ENCODE results near the gene OR5K2. TPM values are rescaled to one million over a fixed set of nuclear protein-coding genes. Genes with fewer than 3 reads are reported as not detected.

Gene OR5K2
- total and polyA plus RNA-seq, 7 donors = not detected

GRCh38 chr3:98525494-98525893 lies 28.0 kb downstream of the OR5K2 start:
- Histone ChIP-seq H3K27ac (no peak overlapping the region), H3K9me3 (no peaks in the 10 kb centered on the region), H3K4me1 (peaks cover 0 to 18% (median 13%) of the 10 kb centered on the region in 4 donors), H3K27me3 (no peaks in the 10 kb centered on the region), H3K36me3 (peaks cover 0 to 8% (median 0%) of the 10 kb centered on the region in 4 donors), H3K4me3 (no peak overlapping the region)
- intact Hi-C loops (cut with DNase I) = loop anchor here (10.0 kb wide), 2 partner anchors 761 to 1739 kb away; partner anchors contain the start of genes ARL6 and TBC1D23
- no peak for DNase-seq
- WGBS, 2 donors = 75 to 88% methylated on average over 6 of the region's 6 CpGs
- no peak for TF ChIP-seq POLR2AphosphoS5 (IDR thresholded peaks at IDR 0.05)
- TF ChIP-seq EP300 (IDR thresholded peaks at IDR 0.05) = no peak
- TF ChIP-seq, protein P1, sequence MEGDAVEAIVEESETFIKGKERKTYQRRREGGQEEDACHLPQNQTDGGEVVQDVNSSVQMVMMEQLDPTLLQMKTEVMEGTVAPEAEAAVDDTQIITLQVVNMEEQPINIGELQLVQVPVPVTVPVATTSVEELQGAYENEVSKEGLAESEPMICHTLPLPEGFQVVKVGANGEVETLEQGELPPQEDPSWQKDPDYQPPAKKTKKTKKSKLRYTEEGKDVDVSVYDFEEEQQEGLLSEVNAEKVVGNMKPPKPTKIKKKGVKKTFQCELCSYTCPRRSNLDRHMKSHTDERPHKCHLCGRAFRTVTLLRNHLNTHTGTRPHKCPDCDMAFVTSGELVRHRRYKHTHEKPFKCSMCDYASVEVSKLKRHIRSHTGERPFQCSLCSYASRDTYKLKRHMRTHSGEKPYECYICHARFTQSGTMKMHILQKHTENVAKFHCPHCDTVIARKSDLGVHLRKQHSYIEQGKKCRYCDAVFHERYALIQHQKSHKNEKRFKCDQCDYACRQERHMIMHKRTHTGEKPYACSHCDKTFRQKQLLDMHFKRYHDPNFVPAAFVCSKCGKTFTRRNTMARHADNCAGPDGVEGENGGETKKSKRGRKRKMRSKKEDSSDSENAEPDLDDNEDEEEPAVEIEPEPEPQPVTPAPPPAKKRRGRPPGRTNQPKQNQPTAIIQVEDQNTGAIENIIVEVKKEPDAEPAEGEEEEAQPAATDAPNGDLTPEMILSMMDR (IDR thresholded peaks at IDR 0.05) = no peak
- TF ChIP-seq POLR2A (IDR thresholded peaks at IDR 0.05) = no peak

GRCh38 chr3:98528474-98529346 lies 31.2 kb downstream of the OR5K2 start:
- no peak overlapping the region for H3K27ac ChIP-seq
- 20 to 54% methylated on average over 4 of the region's 4 CpGs for WGBS, 2 donors
- intact Hi-C loops (cut with DNase I) = loop anchor here (10.0 kb wide), 2 partner anchors 764 to 1736 kb away; partner anchors contain the start of genes ARL6 and TBC1D23
- no peak for DNase-seq
- no peaks in the 10 kb centered on the region for H3K9me3 ChIP-seq
- H3K27me3 ChIP-seq = no peaks in the 10 kb centered on the region
- no peak for TF ChIP-seq POLR2A (IDR thresholded peaks at IDR 0.05)
- TF ChIP-seq, protein P1 (IDR thresholded peaks at IDR 0.05) = no peak
- TF ChIP-seq EP300 (IDR thresholded peaks at IDR 0.05) = no peak
- TF ChIP-seq POLR2AphosphoS5 (IDR thresholded peaks at IDR 0.05) = no peak
- no peaks in the 10 kb centered on the region for H3K4me1 ChIP-seq
- H3K4me3 ChIP-seq = no peak overlapping the region
- H3K36me3 ChIP-seq = no peaks in the 10 kb centered on the region

GRCh38 chr3:98529856-98530459 lies 32.5 kb downstream of the OR5K2 start:
- H3K27ac ChIP-seq = no peak overlapping the region
- no peak overlapping the region for H3K4me3 ChIP-seq
- H3K27me3 ChIP-seq = no peaks in the 10 kb centered on the region
- no peaks in the 10 kb centered on the region for H3K4me1 ChIP-seq
- no peaks in the 10 kb centered on the region for H3K36me3 ChIP-seq
- 84 to 85% methylated on average over 8 of the region's 8 CpGs for WGBS, 2 donors
- H3K9me3 ChIP-seq = no peaks in the 10 kb centered on the region
- no peak for DNase-seq
- TF ChIP-seq POLR2AphosphoS5 (IDR thresholded peaks at IDR 0.05) (no peak), EP300 (IDR thresholded peaks at IDR 0.05) (no peak), POLR2A (IDR thresholded peaks at IDR 0.05) (no peak)
- TF ChIP-seq, protein P1 (IDR thresholded peaks at IDR 0.05) = no peak
- intact Hi-C loops (cut with DNase I) = loop anchor here (10.0 kb wide), 2 partner anchors 765 to 1735 kb away; partner anchors contain the start of genes ARL6 and TBC1D23

GRCh38 chr3:98530676-98531075 lies 33.2 kb downstream of the OR5K2 start:
- TF ChIP-seq, protein P1 (IDR thresholded peaks at IDR 0.05) = no peak
- TF ChIP-seq POLR2AphosphoS5 (IDR thresholded peaks at IDR 0.05) (no peak), EP300 (IDR thresholded peaks at IDR 0.05) (no peak), POLR2A (IDR thresholded peaks at IDR 0.05) (no peak)
- no peak overlapping the region for H3K27ac ChIP-seq
- H3K9me3 ChIP-seq = no peaks in the 10 kb centered on the region
- H3K27me3 ChIP-seq = no peaks in the 10 kb centered on the region
- H3K4me1 ChIP-seq = no peaks in the 10 kb centered on the region
- no peak overlapping the region for H3K4me3 ChIP-seq
- WGBS, 2 donors = 81 to 92% methylated on average over 2 of the region's 2 CpGs
- no peaks in the 10 kb centered on the region for H3K36me3 ChIP-seq
- intact Hi-C loops (cut with DNase I) = no loop called here
- no peak for DNase-seq
